Measurements from ENCODE around the gene PRDM8.

The PRDM8 gene

DNA sequence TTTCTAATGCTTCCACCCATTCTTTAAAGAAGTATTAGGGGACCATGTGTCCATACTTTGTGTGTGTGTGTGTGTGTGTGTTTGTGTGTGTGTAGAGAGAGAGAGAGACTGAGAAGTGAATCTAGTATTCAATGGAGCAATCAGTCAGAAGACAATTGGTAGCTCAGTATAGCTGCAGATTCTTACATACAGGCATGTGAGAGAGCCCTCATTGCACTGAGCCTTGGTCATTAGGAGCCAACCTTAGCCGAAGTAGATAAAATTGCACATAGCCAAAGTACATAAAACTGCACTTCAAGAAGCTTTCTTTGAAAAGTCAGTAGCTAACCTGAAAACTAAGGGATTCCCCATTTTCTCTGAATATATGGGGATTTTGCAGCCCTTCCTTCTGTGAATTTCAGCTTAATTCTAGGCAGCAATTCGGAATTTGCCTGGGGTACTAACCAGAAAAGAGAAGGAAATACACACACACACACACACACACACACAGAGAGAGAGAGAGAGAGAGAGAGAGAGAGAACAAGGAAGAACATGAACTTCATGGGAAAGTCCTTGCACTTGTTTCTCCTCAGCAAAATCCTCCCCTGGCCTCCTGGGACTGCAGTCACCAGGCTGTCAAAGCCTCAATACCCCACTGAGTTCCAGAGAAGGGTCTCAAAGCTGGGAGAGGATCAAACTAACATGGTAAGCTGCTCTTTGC lies 1.7 kb upstream of the PRDM8 start:
- TF ChIP-seq, protein P1, sequence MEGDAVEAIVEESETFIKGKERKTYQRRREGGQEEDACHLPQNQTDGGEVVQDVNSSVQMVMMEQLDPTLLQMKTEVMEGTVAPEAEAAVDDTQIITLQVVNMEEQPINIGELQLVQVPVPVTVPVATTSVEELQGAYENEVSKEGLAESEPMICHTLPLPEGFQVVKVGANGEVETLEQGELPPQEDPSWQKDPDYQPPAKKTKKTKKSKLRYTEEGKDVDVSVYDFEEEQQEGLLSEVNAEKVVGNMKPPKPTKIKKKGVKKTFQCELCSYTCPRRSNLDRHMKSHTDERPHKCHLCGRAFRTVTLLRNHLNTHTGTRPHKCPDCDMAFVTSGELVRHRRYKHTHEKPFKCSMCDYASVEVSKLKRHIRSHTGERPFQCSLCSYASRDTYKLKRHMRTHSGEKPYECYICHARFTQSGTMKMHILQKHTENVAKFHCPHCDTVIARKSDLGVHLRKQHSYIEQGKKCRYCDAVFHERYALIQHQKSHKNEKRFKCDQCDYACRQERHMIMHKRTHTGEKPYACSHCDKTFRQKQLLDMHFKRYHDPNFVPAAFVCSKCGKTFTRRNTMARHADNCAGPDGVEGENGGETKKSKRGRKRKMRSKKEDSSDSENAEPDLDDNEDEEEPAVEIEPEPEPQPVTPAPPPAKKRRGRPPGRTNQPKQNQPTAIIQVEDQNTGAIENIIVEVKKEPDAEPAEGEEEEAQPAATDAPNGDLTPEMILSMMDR (conservative IDR thresholded peaks at IDR 0.05; ENCODE audit: low read length), result no peak
- H3K4me3 ChIP-seq (ENCODE audit: low read length), result no peak overlapping the region
- DNase-seq (ENCODE audit: low read depth), result no peak

DNA sequence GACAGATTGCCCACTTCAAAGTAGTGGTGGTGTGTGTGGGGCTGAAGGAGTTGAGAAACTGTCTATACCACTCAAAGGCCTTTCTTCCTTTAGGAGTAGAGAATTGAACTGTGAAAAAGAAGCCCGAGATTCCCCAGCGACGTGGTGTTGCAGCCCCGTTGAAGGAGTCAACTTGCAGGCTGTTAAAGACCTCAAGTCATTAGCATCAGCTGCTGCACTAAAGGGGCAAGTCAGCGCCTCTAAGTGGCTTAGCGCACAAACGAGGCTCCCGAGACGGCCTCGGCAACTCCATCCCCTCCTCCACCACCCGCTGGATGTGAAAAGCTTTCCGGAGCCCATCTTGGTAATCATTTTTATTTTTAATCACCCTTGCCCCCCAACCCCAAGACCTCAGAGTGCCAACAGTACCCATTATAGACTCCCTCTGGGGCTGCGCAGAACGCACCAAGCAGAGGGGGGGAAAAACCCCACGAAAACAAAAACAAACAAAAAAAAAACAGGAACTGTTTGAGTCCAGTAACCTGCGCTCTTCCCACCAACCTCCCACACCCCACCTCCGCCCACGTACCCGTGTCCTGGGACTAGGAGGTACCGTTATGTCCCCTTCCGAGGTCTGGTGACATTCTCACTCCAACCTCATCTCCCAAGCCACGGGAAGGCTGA lies 913 bp upstream of the PRDM8 start:
- no peak for DNase-seq (ENCODE audit: low read depth)
- peak overlapping the region; percentile 60 for H3K4me3 ChIP-seq (ENCODE audit: low read length)
- TF ChIP-seq, protein P1 (conservative IDR thresholded peaks at IDR 0.05; ENCODE audit: low read length), result no peak

DNA sequence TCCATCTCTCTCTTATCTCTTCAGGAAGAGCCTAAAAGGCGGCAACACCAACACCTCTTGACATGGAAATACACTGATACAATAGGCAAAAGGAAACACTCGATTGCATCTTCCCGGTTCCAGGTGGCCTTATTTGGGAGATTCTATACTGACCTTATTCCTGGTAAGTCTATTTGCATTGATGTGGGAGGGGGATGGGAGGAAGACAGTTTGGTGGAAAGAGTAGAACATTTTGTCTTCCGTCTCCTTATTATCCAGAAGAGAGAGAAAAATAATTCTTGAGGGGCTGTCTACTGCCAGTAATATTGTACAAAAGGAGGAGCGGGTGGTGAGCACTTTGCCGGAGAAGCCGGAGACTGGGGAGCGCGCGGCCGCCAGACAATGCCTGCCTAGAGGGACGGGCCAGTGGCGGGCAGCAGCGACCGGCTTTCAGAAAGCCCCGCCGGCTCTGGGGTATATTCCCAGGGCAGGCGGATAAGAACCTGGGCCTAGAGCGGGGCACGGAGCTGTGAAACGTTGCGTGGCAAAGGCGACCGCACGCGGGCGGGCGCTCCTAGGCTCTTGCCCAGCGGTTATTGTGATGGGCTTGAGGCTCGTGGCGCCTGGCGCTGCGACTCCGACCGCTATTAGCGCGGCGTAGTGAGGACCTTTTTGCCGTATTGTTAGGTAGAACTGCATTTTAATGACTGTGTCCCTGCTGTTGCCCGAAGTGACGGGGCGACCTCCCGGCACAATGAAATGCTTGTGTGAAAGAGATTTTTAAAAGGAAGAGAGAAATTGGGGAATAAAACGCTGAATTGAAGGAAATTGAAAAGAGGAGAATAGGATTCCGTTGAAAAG lies 518 bp downstream of the PRDM8 start:
- TF ChIP-seq, protein P1 (conservative IDR thresholded peaks at IDR 0.05; ENCODE audit: low read length), result no peak
- DNase-seq (ENCODE audit: low read depth), result no peak
- peak overlapping the region; percentile 60 for H3K4me3 ChIP-seq (ENCODE audit: low read length)

DNA sequence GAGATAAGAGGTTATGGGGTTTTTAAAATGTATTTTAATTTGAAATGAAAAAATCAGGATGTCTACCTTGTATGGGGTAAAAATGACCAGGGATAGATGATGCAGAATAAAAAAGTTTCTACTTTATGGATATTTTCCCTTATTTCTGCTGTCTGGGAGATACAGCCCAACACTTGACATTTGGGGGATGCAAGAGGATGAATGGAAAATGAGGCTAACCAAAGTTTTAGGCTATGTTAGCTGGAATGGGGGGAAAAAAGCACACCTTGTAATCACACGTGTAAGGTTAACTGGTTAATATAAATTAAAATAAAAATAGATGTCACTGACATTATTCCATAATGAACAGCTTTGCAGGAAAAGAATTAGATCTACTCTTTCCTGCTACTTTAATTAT lies 1.1 kb downstream of the PRDM8 start:
- peak overlapping the region; percentile 60 for H3K4me3 ChIP-seq (ENCODE audit: low read length)
- DNase-seq (ENCODE audit: low read depth), result no peak
- TF ChIP-seq, protein P1 (conservative IDR thresholded peaks at IDR 0.05; ENCODE audit: low read length), result no peak

DNA sequence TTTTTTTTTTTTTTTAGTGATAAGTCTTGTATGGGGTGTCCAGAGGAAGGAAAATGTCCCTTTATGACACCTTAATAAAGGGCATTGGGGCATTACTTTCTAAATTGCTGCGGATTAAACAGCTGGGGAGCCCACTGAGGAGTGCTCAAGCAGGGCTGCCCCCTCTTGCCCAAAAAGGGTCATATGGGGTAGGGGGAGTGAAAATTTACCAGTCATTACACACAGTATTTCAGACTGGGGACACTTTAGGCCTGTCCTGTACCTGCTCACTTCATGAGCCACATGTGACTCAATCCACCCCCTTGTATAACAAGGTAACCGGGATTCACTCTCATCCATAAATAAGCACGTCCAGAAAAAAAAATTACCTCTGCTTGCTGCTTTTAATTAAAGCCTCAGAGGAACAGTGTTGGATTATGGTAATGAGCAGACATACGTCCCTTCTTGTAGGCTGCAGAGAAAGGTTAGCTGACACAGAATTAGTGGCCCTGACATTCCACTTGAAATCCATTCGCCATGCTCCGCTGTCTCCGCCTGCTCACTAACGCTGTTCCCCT lies 1.8 kb downstream of the PRDM8 start:
- DNase-seq (ENCODE audit: low read depth), result no peak
- TF ChIP-seq, protein P1 (conservative IDR thresholded peaks at IDR 0.05; ENCODE audit: low read length), result no peak
- H3K4me3 ChIP-seq (ENCODE audit: low read length), result no peak overlapping the region

DNA sequence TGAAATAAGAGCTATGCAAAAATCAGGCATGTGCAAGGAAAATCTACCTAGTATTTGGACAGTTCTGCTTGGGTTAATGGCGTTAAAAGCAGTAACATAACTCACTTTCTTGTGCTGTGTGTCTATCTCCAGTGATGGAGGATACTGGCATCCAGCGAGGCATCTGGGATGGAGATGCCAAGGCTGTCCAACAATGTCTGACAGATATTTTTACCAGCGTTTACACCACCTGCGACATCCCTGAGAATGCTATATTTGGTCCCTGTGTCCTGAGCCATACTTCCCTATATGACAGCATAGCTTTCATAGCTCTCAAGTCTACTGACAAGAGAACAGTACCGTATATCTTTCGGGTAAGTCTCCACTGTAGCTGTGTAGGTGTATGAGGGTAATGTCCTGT lies 2.6 kb downstream of the PRDM8 start:
- H3K4me3 ChIP-seq (ENCODE audit: low read length), result no peak overlapping the region
- no peak for DNase-seq (ENCODE audit: low read depth)

More for the DNA sequence above, 2.6 kb downstream of the PRDM8 start:
- TF ChIP-seq, protein P1 (conservative IDR thresholded peaks at IDR 0.05; ENCODE audit: low read length), result no peak

All from AG10803 (cell line).